ENCODE measurements around the gene CAMK1D. TPM values are rescaled to one million over a fixed set of nuclear protein-coding genes. Genes with fewer than 3 reads are reported as not detected.
A peak's percentile ranks its signal among the peaks of the same experiment; 100 is the strongest.

Gene CAMK1D
- polyA plus RNA-seq, 1 experiment: 8.2 TPM

GRCh38 chr10:12709521-12709963 lies 360.2 kb downstream of the CAMK1D start:
- Histone ChIP-seq H3K4me3 (ENCODE audit: low read depth, low read length) (no peak overlapping the region), H3K27ac (ENCODE audit: low read depth, low read length) (peak overlapping the region; percentile 79), H3K9me3 (ENCODE audit: control insufficient read depth, insufficient read depth, low read length) (peaks cover 3% of the 10 kb centered on the region; the same call in 1 of the 2 replicates), H3K27me3 (ENCODE audit: control insufficient read depth, insufficient read depth, low read length) (no peaks in the 10 kb centered on the region)
- CTCF ChIA-PET: interaction anchor here (0.7 to 6.3 kb wide), 12 partner anchors 19 to 514 kb away, joined by 3 to 93 read pairs (median 7); partner anchors contain the start of genes CDC123, NUDT5 and OPTN
- POLR2A ChIA-PET: interaction anchor here (1.1 kb wide), 1 partner anchor 146 kb away, joined by 3 read pairs; no protein-coding TSS in a partner anchor
- TF ChIP-seq CTCF (IDR thresholded peaks at IDR 0.05; ENCODE audit: low read depth, low read length): no peak
- no peak for DNase-seq (ENCODE audit: low read depth, low spot score)

GRCh38 chr10:12710157-12710556 lies 360.8 kb downstream of the CAMK1D start:
- ChIA-PET POLR2A (interaction anchor here (1.1 kb wide), 1 partner anchor 146 kb away, joined by 3 read pairs; no protein-coding TSS in a partner anchor), CTCF (interaction anchor here (0.6 to 6.3 kb wide), 29 partner anchors 20 to 669 kb away, joined by 3 to 93 read pairs (median 4); partner anchors contain the start of genes CDC123, NUDT5 and OPTN)
- peak overlapping the region; percentile 66 for H3K27ac ChIP-seq (ENCODE audit: low read depth, low read length)
- no peak for TF ChIP-seq CTCF (IDR thresholded peaks at IDR 0.05; ENCODE audit: low read depth, low read length)
- DNase-seq (ENCODE audit: low read depth, low spot score): no peak
- peaks cover 3% of the 10 kb centered on the region; the same call in 1 of the 2 replicates for H3K9me3 ChIP-seq (ENCODE audit: control insufficient read depth, insufficient read depth, low read length)
- no peak overlapping the region for H3K4me3 ChIP-seq (ENCODE audit: low read depth, low read length)
- H3K27me3 ChIP-seq (ENCODE audit: control insufficient read depth, insufficient read depth, low read length): no peaks in the 10 kb centered on the region

GRCh38 chr10:12710594-12711349 lies 361.4 kb downstream of the CAMK1D start:
- POLR2A ChIA-PET: interaction anchor here (1.1 kb wide), 1 partner anchor 147 kb away, joined by 3 read pairs; no protein-coding TSS in a partner anchor
- peak overlapping the region; percentile 80 for H3K27ac ChIP-seq (ENCODE audit: low read depth, low read length)
- peak; percentile 99 for TF ChIP-seq CTCF (IDR thresholded peaks at IDR 0.05; ENCODE audit: low read depth, low read length)
- no peak overlapping the region for H3K4me3 ChIP-seq (ENCODE audit: low read depth, low read length)
- CTCF ChIA-PET: interaction anchor here (0.5 to 6.3 kb wide), 59 partner anchors 8 to 670 kb away, joined by 3 to 93 read pairs (median 4); partner anchors contain the start of genes CDC123, NUDT5 and OPTN
- DNase-seq (ENCODE audit: low read depth, low spot score): peak; percentile 73
- H3K27me3 ChIP-seq (ENCODE audit: control insufficient read depth, insufficient read depth, low read length): no peaks in the 10 kb centered on the region
- H3K9me3 ChIP-seq (ENCODE audit: control insufficient read depth, insufficient read depth, low read length): peaks cover 3% of the 10 kb centered on the region; the same call in 1 of the 2 replicates

GRCh38 chr10:12711350-12711708 lies 362.0 kb downstream of the CAMK1D start:
- peaks cover 3% of the 10 kb centered on the region; the same call in 1 of the 2 replicates for H3K9me3 ChIP-seq (ENCODE audit: control insufficient read depth, insufficient read depth, low read length)
- no peak for DNase-seq (ENCODE audit: low read depth, low spot score)
- H3K4me3 ChIP-seq (ENCODE audit: low read depth, low read length): no peak overlapping the region
- peak overlapping the region; percentile 80 for H3K27ac ChIP-seq (ENCODE audit: low read depth, low read length)
- POLR2A ChIA-PET: no interaction called here
- CTCF ChIA-PET: interaction anchor here (0.6 to 6.3 kb wide), 44 partner anchors 9 to 698 kb away, joined by 3 to 93 read pairs (median 4); partner anchors contain the start of genes CDC123, NUDT5 and OPTN
- no peak for TF ChIP-seq CTCF (IDR thresholded peaks at IDR 0.05; ENCODE audit: low read depth, low read length)
- no peaks in the 10 kb centered on the region for H3K27me3 ChIP-seq (ENCODE audit: control insufficient read depth, insufficient read depth, low read length)

All from AG04450 (cell line).